Type B pancreatic cell (in vitro differentiated cells): ENCODE measurements around the gene ZNF322. TPM values are rescaled to one million over a fixed set of nuclear protein-coding genes. Genes with fewer than 3 reads are reported as not detected.

ENCODE experiments used
- DNase-seq: peaks from one replicate; pipeline ENCODE4 v3.0.0; 2021; ENCODE audit warnings: mixed read lengths; ENCODE audit not compliant: unreplicated experiment; ENCODE audit errors: extremely low spot score
- H3K27ac Mint-ChIP-seq: 2 replicates; pipeline ENCODE4 v1.8.0; 2021; ENCODE audit warnings: mild to moderate bottlenecking, mixed read lengths
- H3K27me3 Mint-ChIP-seq: 2 replicates; pipeline ENCODE4 v1.8.0; 2021; ENCODE audit warnings: mixed read lengths
- H3K36me3 Mint-ChIP-seq: 2 replicates; pipeline ENCODE4 v1.8.0; 2021; ENCODE audit warnings: mixed read lengths
- H3K4me1 Mint-ChIP-seq: one replicate; pipeline ENCODE4 v1.8.0; 2021; ENCODE audit warnings: mixed read lengths; ENCODE audit not compliant: unreplicated experiment
- H3K4me3 Mint-ChIP-seq: 2 replicates; pipeline ENCODE4 v1.8.0; 2021; ENCODE audit warnings: mild to moderate bottlenecking, mixed read lengths
- H3K9me3 Mint-ChIP-seq: 2 replicates; pipeline ENCODE4 v1.8.0; 2021; ENCODE audit warnings: mixed read lengths
- CTCF ChIP-seq: fragments of 200-600 bp; sonication (generic); conservative IDR thresholded peaks from 2 replicates; pipeline ENCODE4 v1.5.0; 2021; ENCODE audit warnings: antibody characterized with exemption, mild to moderate bottlenecking
- total RNA-seq: library from RNA; stranded (reverse); gene quantifications from 2 replicates; pipeline ENCODE4 v1.2.1, GENCODE V29; 2021; ENCODE audit warnings: low replicate concordance

Gene ZNF322
- total RNA-seq, 1 donor from 2014 or later, result 40.2 TPM

GRCh38 chr6:26594730-26595632 is 64.6 kb downstream of the ZNF322 start:
- no peaks in the 10 kb centered on the region for H3K9me3 Mint-ChIP-seq
- no peak for TF ChIP-seq CTCF
- H3K36me3 Mint-ChIP-seq, result no peaks in the 10 kb centered on the region
- no peaks in the 10 kb centered on the region for H3K4me1 Mint-ChIP-seq
- no peak overlapping the region for H3K27ac Mint-ChIP-seq
- peak overlapping the region; percentile 60 for H3K4me3 Mint-ChIP-seq
- peaks cover 48% of the 10 kb centered on the region for H3K27me3 Mint-ChIP-seq
- no peak for DNase-seq

GRCh38 chr6:26594131-26594498 is 65.4 kb downstream of the ZNF322 start:
- Mint-ChIP-seq H3K9me3 (no peaks in the 10 kb centered on the region), H3K27ac (no peak overlapping the region), H3K4me3 (peak overlapping the region; percentile 60), H3K36me3 (no peaks in the 10 kb centered on the region), H3K27me3 (peaks cover 54% of the 10 kb centered on the region), H3K4me1 (no peaks in the 10 kb centered on the region)
- no peak for TF ChIP-seq CTCF
- DNase-seq, result no peak

GRCh38 chr6:26593278-26594130 is 66.0 kb downstream of the ZNF322 start:
- no peaks in the 10 kb centered on the region for H3K4me1 Mint-ChIP-seq
- H3K36me3 Mint-ChIP-seq, result no peaks in the 10 kb centered on the region
- no peak overlapping the region for H3K4me3 Mint-ChIP-seq
- no peak for DNase-seq
- no peak overlapping the region for H3K27ac Mint-ChIP-seq
- no peak for TF ChIP-seq CTCF
- peaks cover 54% of the 10 kb centered on the region for H3K27me3 Mint-ChIP-seq
- H3K9me3 Mint-ChIP-seq, result no peaks in the 10 kb centered on the region

- Mint-ChIP-seq H3K36me3 (no peaks in the 10 kb centered on the region), H3K27me3 (peaks cover 54% of the 10 kb centered on the region), H3K27ac (no peak overlapping the region), H3K9me3 (no peaks in the 10 kb centered on the region), H3K4me1 (no peaks in the 10 kb centered on the region), H3K4me3 (no peak overlapping the region)
- TF ChIP-seq CTCF, result no peak
- DNase-seq, result no peak
These were observed 66.9 kb downstream of the ZNF322 start for GRCh38 chr6:26592649-26593048.

- Mint-ChIP-seq H3K36me3 (no peaks in the 10 kb centered on the region), H3K27ac (no peak overlapping the region), H3K9me3 (no peaks in the 10 kb centered on the region), H3K4me1 (no peaks in the 10 kb centered on the region), H3K4me3 (no peak overlapping the region), H3K27me3 (peaks cover 65% of the 10 kb centered on the region)
- no peak for TF ChIP-seq CTCF
- DNase-seq, result no peak
These were observed 70.6 kb downstream of the ZNF322 start for GRCh38 chr6:26588965-26589364.

Other genes starting within 250 kb of the ZNF322 start
- 3.8 and 8.7 TPM in 2 replicates for gene BTN3A3, start 219.2 kb downstream of the ZNF322 start, total RNA-seq
- 18.6 and 23.8 TPM in 2 replicates for gene BTN2A1, start 201.8 kb downstream of the ZNF322 start, total RNA-seq
- 0.36 and 1.3 TPM in 2 replicates for gene BTN1A1, start 159.4 kb downstream of the ZNF322 start, total RNA-seq
- 31.7 and 37.6 TPM in 2 replicates for gene HMGN4, start 121.4 kb downstream of the ZNF322 start, total RNA-seq
- gene ABT1, start 62.8 kb downstream of the ZNF322 start, total RNA-seq, result 21.4 and 23.9 TPM in 2 replicates